Measurements from ENCODE around the gene FNDC10. TPM values are rescaled to one million over a fixed set of nuclear protein-coding genes. Genes with fewer than 3 reads are reported as not detected.

FNDC10 gene
- total RNA-seq, 2 experiments from 2014 or later, result 1.5 to 1.6 TPM

GRCh38 chr1:1617516-1617915 is 17.6 kb upstream of the FNDC10 start:
- H3K36me3 Mint-ChIP-seq, result peaks cover 6% of the 10 kb centered on the region
- ChIA-PET CTCF (no interaction called here), POLR2A (no interaction called here)
- no peak for DNase-seq
- peaks cover 18% of the 10 kb centered on the region for H3K4me1 Mint-ChIP-seq (ENCODE audit: low read depth)
- no peaks in the 10 kb centered on the region for H3K9me3 Mint-ChIP-seq
- intact Hi-C loops (cut with micrococcal nuclease), result no loop called here
- H3K27ac Mint-ChIP-seq, result no peak overlapping the region
- H3K27me3 Mint-ChIP-seq, result no peaks in the 10 kb centered on the region
- H3K4me3 Mint-ChIP-seq, result peak overlapping the region; percentile 69

GRCh38 chr1:1616838-1617237 is 16.9 kb upstream of the FNDC10 start:
- Mint-ChIP-seq H3K27ac (no peak overlapping the region), H3K27me3 (no peaks in the 10 kb centered on the region), H3K9me3 (no peaks in the 10 kb centered on the region), H3K36me3 (peaks cover 6% of the 10 kb centered on the region), H3K4me3 (peak overlapping the region; percentile 69), H3K4me1 (ENCODE audit: low read depth) (peaks cover 18% of the 10 kb centered on the region)
- ChIA-PET CTCF (no interaction called here), POLR2A (no interaction called here)
- no peak for DNase-seq
- intact Hi-C loops (cut with micrococcal nuclease), result no loop called here

GRCh38 chr1:1616045-1616790 is 16.3 kb upstream of the FNDC10 start:
- Mint-ChIP-seq H3K27ac (peak overlapping the region; percentile 65), H3K9me3 (no peaks in the 10 kb centered on the region), H3K4me3 (peak overlapping the region; percentile 69), H3K36me3 (peaks cover 6% of the 10 kb centered on the region), H3K4me1 (ENCODE audit: low read depth) (peaks cover 18% of the 10 kb centered on the region), H3K27me3 (no peaks in the 10 kb centered on the region)
- intact Hi-C loops (cut with micrococcal nuclease), result no loop called here
- ChIA-PET POLR2A (interaction anchor here (1.0 to 1.3 kb wide), 4 partner anchors 13 to 208 kb away, joined by 3 read pairs; no protein-coding TSS in a partner anchor), CTCF (interaction anchor here (0.6 to 0.9 kb wide), 2 partner anchors 13 to 214 kb away, joined by 4 to 5 read pairs; no protein-coding TSS in a partner anchor)
- DNase-seq, result peak; percentile 44

- H3K4me3 Mint-ChIP-seq, result peak within 1 kb of the TSS; percentile 90
- peaks cover 18% of the 10 kb centered on the region for H3K4me1 Mint-ChIP-seq (ENCODE audit: low read depth)
- H3K27me3 Mint-ChIP-seq, result no peaks in the 10 kb centered on the region
- no peaks in the 10 kb centered on the region for H3K9me3 Mint-ChIP-seq
- DNase-seq, result peak; percentile 97
- intact Hi-C loops (cut with micrococcal nuclease), result loop anchor here (1.0 to 2.0 kb wide), 4 partner anchors 15 to 240 kb away; partner anchors contain the start of genes AURKAIP1, CDK11B and SSU72
- peak within 1 kb of the TSS; percentile 90 for H3K27ac Mint-ChIP-seq
- ChIA-PET CTCF (interaction anchor here (0.6 to 1.1 kb wide), 3 partner anchors 14 to 290 kb away, joined by 3 to 5 read pairs (median 4); no protein-coding TSS in a partner anchor), POLR2A (interaction anchor here (1.0 to 1.3 kb wide), 5 partner anchors 14 to 208 kb away, joined by 3 read pairs; no protein-coding TSS in a partner anchor)
- peaks cover 6% of the 10 kb centered on the region for H3K36me3 Mint-ChIP-seq
Observed at GRCh38 chr1:1615256-1616044, 15.5 kb upstream of the FNDC10 start, which contains the start of gene MIB2. Gene MIB2, plus strand, starts transcription at chr1:1615500. Its CDS starts 7,953 bp downstream, at chr1:1623453.

GRCh38 chr1:1614954-1615255 is 15.0 kb upstream of the FNDC10 start:
- POLR2A ChIA-PET, result interaction anchor here (0.8 to 1.2 kb wide), 3 partner anchors 16 to 104 kb away, joined by 3 read pairs; no protein-coding TSS in a partner anchor
- H3K4me1 Mint-ChIP-seq (ENCODE audit: low read depth), result peaks cover 22% of the 10 kb centered on the region
- H3K27ac Mint-ChIP-seq, result peak overlapping the region; percentile 90
- H3K9me3 Mint-ChIP-seq, result no peaks in the 10 kb centered on the region
- peak overlapping the region; percentile 90 for H3K4me3 Mint-ChIP-seq
- intact Hi-C loops (cut with micrococcal nuclease), result loop anchor here (1.0 to 2.0 kb wide), 4 partner anchors 16 to 240 kb away; partner anchors contain the start of genes AURKAIP1, CDK11B and SSU72
- H3K36me3 Mint-ChIP-seq, result peaks cover 6% of the 10 kb centered on the region
- no peak for DNase-seq
- CTCF ChIA-PET, result interaction anchor here (0.6 to 1.5 kb wide), 6 partner anchors 14 to 291 kb away, joined by 3 to 13 read pairs (median 4); partner anchors contain the start of gene CCNL2
- no peaks in the 10 kb centered on the region for H3K27me3 Mint-ChIP-seq

GRCh38 chr1:1614204-1614953 is 14.4 kb upstream of the FNDC10 start:
- Mint-ChIP-seq H3K36me3 (peaks cover 6% of the 10 kb centered on the region), H3K27ac (peak overlapping the region; percentile 90), H3K27me3 (no peaks in the 10 kb centered on the region), H3K9me3 (no peaks in the 10 kb centered on the region), H3K4me3 (peak overlapping the region; percentile 90), H3K4me1 (ENCODE audit: low read depth) (peaks cover 22% of the 10 kb centered on the region)
- peak; percentile 76 for DNase-seq
- intact Hi-C loops (cut with micrococcal nuclease), result loop anchor here (2.0 kb wide), 2 partner anchors 16 to 44 kb away; partner anchors contain the start of gene CDK11B
- CTCF ChIA-PET, result interaction anchor here (0.6 to 1.5 kb wide), 6 partner anchors 16 to 291 kb away, joined by 3 to 13 read pairs (median 4); partner anchors contain the start of gene CCNL2
- POLR2A ChIA-PET, result interaction anchor here (0.8 to 1.1 kb wide), 4 partner anchors 10 to 103 kb away, joined by 3 to 4 read pairs (median 3); no protein-coding TSS in a partner anchor

GRCh38 chr1:1613509-1614082 is 13.7 kb upstream of the FNDC10 start:
- Mint-ChIP-seq H3K4me3 (peak overlapping the region; percentile 90), H3K36me3 (peaks cover 6% of the 10 kb centered on the region), H3K27ac (peak overlapping the region; percentile 90), H3K9me3 (no peaks in the 10 kb centered on the region), H3K27me3 (no peaks in the 10 kb centered on the region), H3K4me1 (ENCODE audit: low read depth) (peaks cover 22% of the 10 kb centered on the region)
- intact Hi-C loops (cut with micrococcal nuclease), result loop anchor here (2.0 kb wide), 2 partner anchors 17 to 45 kb away; partner anchors contain the start of gene CDK11B
- ChIA-PET CTCF (interaction anchor here (1.2 to 1.5 kb wide), 3 partner anchors 16 to 56 kb away, joined by 4 to 13 read pairs (median 6); no protein-coding TSS in a partner anchor), POLR2A (interaction anchor here (1.0 to 1.1 kb wide), 2 partner anchors 9 to 36 kb away, joined by 3 to 4 read pairs; no protein-coding TSS in a partner anchor)
- no peak for DNase-seq

GRCh38 chr1:1612104-1612400 is 12.1 kb upstream of the FNDC10 start:
- no peaks in the 10 kb centered on the region for H3K9me3 Mint-ChIP-seq
- CTCF ChIA-PET, result no interaction called here
- intact Hi-C loops (cut with micrococcal nuclease), result no loop called here
- H3K27me3 Mint-ChIP-seq, result no peaks in the 10 kb centered on the region
- H3K27ac Mint-ChIP-seq, result no peak overlapping the region
- POLR2A ChIA-PET, result interaction anchor here (1.3 kb wide), 1 partner anchor 42 kb away, joined by 5 read pairs; no protein-coding TSS in a partner anchor
- H3K4me3 Mint-ChIP-seq, result no peak overlapping the region
- H3K36me3 Mint-ChIP-seq, result peaks cover 6% of the 10 kb centered on the region
- H3K4me1 Mint-ChIP-seq (ENCODE audit: low read depth), result peaks cover 27% of the 10 kb centered on the region
- DNase-seq, result no peak

GRCh38 chr1:1610796-1611195 is 10.9 kb upstream of the FNDC10 start:
- CTCF ChIA-PET, result no interaction called here
- H3K27ac Mint-ChIP-seq, result no peak overlapping the region
- peaks cover 6% of the 10 kb centered on the region for H3K36me3 Mint-ChIP-seq
- no peaks in the 10 kb centered on the region for H3K9me3 Mint-ChIP-seq
- intact Hi-C loops (cut with micrococcal nuclease), result no loop called here
- H3K27me3 Mint-ChIP-seq, result no peaks in the 10 kb centered on the region
- no peak overlapping the region for H3K4me3 Mint-ChIP-seq
- no peak for DNase-seq
- peaks cover 30% of the 10 kb centered on the region for H3K4me1 Mint-ChIP-seq (ENCODE audit: low read depth)
- POLR2A ChIA-PET, result interaction anchor here (1.3 kb wide), 1 partner anchor 41 kb away, joined by 5 read pairs; no protein-coding TSS in a partner anchor

- H3K4me1 Mint-ChIP-seq (ENCODE audit: low read depth), result peaks cover 30% of the 10 kb centered on the region
- no peaks in the 10 kb centered on the region for H3K9me3 Mint-ChIP-seq
- intact Hi-C loops (cut with micrococcal nuclease), result no loop called here
- CTCF ChIA-PET, result no interaction called here
- H3K27ac Mint-ChIP-seq, result no peak overlapping the region
- POLR2A ChIA-PET, result no interaction called here
- no peak overlapping the region for H3K4me3 Mint-ChIP-seq
- peaks cover 6% of the 10 kb centered on the region for H3K36me3 Mint-ChIP-seq
- no peak for DNase-seq
- no peaks in the 10 kb centered on the region for H3K27me3 Mint-ChIP-seq
Observed at GRCh38 chr1:1609822-1610485, 10.0 kb upstream of the FNDC10 start.

GRCh38 chr1:1606232-1606631 is 6.3 kb upstream of the FNDC10 start:
- CTCF ChIA-PET, result no interaction called here
- no peaks in the 10 kb centered on the region for H3K9me3 Mint-ChIP-seq
- H3K36me3 Mint-ChIP-seq, result no peaks in the 10 kb centered on the region
- H3K4me1 Mint-ChIP-seq (ENCODE audit: low read depth), result peaks cover 17% of the 10 kb centered on the region
- H3K27me3 Mint-ChIP-seq, result no peaks in the 10 kb centered on the region
- no peak for DNase-seq
- H3K27ac Mint-ChIP-seq, result no peak overlapping the region
- POLR2A ChIA-PET, result interaction anchor here (0.6 kb wide), 1 partner anchor 535 kb away, joined by 3 read pairs; no protein-coding TSS in a partner anchor
- H3K4me3 Mint-ChIP-seq, result no peak overlapping the region
- intact Hi-C loops (cut with micrococcal nuclease), result no loop called here
